GOT3 (cell line): Measurements from ENCODE around the gene FOXN1.

Source experiments
- DNase-seq: peaks from one replicate; lab custom pipeline; 2025; ENCODE audit warnings: mixed read lengths; lab: John Stamatoyannopoulos, UW

FOXN1 gene

DNA sequence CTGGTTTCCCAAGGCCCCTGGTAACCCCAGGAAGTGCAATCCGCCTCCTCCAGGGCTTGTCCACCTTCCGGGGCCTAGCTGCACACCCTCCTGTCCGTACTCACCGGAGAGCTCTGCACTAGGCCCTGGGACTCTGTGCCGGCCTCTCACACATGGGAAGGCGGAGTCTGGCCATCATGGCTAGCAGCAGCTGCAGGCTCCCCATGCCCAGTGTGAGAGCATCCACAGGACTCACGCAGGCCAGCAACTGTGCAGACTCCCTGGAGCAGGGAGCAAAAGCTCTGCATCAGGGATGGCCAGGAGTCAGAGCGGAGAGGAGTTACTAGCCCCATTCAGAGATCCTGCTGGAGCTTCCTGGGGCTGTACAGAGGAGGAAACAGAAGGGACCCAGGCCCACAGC, 20.2 kb downstream of the FOXN1 start:
- no peak for DNase-seq

DNA sequence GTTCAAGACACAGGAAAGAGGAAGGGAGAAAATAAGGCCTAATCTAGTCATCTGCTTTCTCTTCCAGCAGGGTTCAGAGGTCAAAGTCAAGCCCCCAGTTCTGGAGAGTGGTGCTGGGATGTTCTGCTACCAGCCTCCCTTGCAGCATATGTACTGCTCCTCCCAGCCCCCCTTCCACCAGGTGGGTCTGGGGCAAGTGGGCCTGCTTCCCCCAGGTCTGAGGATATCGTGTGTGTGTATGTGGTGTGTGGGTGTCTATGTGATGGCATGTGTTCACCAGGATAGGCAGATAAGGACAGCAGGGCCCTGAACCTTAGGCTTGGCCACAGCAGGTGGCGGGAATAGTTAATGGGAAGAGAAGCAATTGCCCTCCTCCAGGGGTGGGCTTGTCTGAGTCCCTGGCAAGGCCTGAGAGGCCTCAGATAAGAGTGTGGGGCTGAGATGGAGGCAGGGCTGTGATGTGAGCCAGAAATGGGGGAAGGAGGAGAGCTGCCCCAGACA, 21.1 kb downstream of the FOXN1 start:
- no peak for DNase-seq

DNA sequence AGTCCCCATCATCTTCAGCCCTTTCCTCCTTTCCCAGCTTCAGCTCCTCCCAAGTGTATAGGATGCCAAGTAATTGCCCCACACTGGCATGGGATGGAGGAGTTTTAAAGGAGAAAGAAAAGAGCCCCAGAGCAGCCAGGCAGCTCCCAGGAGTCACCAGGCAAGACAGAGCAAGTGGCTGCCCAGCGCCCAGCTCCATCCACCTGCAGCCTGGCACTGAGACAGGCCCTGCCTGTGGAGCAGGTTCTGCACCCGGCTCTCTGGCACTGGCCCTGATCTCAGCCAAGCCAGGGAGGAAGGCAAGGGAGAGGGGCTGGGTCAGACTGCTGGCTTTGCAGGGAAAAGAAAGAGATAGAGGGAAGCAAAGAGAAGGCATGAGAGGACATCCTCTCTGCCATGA, 21.7 kb downstream of the FOXN1 start:
- no peak for DNase-seq

DNA sequence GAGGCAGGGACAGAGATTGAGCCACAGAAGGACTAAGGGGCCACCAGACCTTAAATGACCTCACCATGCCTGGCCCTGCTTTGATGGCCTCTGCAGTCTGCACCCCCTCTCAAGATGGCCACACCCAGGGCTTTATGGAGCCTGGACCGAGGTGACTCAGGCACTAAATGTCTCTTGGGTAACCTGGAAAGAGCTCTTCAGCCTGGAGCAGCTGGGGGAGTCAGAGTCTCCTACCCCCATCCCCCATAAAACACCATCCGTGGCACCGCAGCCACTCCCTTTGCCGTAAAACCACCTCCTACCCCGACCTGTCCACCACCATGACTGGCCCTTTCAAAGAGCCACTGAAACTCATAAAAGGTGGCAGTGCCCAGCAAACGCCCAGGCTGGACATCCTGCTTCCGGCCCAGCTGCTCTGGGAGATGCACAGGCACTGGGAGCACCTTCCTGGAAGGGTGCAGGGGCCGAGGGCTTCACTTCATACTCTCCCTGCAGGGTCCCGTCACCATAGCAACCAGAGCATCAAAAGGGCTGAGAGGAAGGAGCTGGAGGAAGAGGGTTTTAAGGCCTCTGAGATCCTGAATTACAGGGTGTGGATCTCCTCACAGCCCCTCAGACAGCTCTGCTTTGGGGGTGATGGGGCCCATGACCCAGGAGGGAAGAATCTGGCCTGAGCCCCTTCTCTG, 22.3 kb downstream of the FOXN1 start:
- DNase-seq: no peak

DNA sequence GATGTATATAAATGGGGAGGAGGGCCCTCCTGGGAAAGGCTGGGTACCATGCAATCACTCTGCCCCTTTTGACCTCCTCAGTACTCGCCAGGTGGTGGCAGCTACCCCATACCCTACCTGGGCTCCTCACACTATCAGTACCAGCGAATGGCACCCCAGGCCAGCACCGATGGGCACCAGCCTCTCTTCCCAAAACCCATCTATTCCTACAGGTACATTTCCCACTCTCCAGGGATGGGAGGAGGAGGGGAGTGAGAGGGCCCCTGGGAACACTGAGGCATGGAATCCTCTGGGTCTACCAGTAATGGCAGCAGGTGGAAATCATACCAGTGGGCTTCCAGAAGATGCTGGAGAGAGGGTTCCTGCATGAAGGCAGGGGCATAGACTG, 22.9 kb downstream of the FOXN1 start:
- no peak for DNase-seq

DNA sequence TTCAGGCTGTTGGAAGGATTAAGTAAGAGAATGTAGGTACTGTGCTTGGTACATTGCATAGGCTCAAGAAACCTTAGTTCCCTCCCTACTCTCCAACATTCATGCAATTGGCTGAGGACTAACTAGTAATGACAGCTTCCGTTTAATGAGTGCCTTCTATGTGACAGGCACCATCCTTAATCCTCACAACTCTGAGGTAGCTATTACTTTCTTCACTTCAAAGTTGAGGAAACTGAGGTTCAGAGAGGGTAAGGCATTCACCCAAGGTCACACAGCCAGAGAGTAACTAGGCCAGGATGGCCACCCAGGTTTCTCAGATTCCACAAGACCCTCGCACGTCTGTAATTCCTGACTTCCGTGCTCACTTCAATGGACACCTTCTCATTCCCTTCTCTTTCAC, 24.1 kb downstream of the FOXN1 start:
- DNase-seq: no peak

DNA sequence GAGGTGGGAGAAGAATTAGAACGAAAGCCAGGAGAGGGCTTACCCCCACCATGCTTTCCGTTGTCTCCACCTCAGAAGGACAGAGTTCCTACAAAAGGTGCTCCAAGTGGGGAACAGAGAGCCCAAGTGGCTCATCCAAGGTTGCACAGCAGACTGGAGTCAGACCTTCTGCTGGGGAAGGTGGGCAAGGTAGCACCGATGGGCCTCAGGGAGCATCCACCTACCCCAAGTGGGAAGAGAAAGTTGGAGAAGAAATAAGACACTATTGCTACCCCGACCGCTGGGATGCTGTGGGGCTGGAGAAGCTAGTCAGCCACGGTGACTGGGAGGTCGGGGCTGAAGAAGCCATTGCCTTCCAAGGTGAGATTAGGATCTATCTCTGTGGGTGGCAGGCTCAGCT, 24.8 kb downstream of the FOXN1 start:
- DNase-seq: no peak

DNA sequence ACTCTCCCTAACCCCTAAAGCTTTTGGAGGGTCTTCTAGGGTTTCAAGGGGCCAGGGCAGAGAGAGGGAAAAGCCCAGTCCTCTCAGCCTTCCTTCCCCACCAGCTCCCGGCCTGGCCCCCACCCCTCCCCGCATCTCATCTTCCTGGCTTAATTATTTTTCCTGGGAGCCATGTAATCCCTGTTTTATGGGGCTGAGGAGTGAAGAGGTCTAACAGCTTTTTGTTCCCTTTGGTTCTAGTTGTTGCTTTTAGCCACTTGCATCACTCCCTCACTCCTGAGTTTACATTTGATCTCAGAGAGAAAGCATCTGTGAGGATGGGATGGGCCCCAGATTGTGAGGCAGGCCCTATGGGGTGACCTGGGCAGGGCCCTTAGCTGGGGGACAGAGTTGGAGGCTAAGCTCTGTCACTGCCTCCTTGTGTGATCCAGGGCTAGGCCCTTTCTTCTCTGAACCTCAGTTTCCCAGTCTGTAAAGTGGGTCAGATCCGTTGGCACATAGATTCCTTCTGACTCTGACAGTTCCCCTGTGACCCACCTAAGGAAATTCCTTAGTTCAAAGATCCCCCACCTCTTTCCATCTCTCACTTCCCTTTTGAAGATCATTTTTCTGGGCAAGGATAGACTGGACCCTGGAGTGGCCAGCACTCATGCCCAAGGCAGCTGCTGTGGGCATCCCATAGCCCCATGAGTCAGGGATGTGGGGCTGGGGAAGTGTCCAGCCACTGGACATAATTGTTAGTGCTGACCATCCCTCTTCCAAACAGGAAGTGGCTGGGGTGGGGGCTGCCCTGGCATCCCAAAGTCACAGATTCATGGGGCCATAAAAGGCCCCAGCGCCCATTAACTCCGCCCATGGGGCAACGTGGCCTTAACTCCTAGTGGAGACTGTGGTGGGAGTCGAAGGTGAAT, 26.2 kb downstream of the FOXN1 start:
- DNase-seq: no peak

DNA sequence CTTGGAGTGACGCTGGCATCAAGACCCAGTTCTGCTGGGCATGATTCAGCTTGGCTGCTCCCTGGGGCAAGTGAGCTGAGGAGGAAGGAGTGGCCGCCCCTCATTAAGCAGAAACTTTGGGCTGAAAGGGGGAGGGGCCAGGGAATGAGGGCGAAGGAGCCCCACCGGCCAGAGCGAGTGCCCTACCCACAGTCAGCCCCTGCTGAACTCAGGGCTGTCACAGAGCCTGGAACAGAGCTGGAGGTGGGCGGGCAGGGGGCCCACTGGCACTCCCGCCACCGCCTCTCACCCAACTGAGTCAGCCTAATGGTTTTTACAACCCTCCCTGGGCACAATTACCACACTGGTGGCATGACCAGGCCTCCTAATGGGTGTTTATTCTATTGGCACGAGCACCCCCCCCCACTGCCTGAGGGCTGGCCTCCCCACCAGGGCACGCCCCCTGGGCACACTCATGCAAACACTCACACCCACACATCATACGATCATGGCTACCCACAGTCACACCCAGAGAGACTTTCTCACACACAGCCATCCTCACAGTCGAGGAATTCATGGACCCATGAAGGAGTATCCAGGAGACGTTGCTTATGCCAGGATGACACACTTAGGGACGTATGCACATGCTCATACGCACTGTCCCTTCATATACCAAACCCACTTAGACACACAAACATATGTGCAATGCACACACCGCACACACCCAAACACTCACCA, 27.1 kb downstream of the FOXN1 start:
- DNase-seq: peak; percentile 79

DNA sequence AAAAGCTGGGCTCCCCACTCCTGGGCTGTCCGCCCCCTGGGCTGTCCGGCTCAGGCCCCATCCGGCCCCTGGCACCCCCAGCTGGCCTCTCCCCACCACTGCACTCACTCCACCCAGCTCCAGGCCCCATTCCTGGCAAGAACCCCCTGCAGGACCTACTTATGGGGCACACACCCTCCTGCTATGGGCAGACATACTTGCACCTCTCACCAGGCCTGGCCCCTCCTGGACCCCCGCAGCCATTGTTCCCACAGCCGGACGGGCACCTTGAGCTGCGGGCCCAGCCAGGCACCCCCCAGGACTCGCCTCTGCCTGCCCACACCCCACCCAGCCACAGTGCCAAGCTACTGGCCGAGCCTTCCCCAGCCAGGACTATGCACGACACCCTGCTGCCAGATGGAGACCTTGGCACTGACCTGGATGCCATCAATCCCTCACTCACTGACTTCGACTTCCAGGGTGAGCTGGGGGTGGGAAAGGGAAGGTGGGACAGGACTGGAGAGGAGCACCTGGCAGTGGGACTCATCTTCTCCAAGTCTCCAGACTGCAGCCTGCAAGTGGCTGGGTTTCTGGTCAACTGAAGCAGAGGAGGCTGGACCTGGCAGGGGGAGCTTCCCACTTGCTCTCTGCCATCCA, 28.7 kb downstream of the FOXN1 start:
- DNase-seq: no peak

DNA sequence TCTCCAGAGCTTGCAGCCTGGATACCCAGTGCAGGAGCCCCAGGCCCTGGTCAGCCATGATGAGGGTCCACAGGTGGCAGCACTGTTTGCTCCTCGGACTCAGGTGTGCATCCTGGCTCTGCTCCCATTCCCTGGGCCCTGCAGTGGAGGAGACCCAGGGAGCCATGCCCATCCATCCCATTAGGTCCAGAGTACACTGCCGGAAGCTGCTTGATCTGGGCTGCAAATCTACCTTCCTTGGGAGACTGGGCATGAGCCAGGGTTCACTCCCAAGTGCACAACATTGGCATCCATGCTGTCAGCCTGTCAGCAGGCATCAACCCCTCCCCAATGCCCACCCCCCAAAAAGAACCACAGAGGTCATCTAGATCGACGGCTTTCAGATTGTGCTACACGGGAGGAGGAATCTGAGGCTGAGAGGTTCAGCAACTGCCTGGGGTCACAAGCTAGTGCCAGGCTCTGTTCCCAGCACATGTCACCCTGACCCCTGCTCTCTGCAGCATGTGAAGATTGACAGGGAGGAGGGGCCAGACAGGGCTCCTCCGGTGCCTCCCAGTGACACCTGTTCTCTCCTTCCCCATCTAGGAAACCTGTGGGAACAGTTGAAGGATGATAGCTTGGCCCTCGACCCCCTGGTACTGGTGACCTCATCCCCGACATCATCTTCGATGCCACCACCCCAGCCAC, 30.5 kb downstream of the FOXN1 start:
- DNase-seq: no peak

DNA sequence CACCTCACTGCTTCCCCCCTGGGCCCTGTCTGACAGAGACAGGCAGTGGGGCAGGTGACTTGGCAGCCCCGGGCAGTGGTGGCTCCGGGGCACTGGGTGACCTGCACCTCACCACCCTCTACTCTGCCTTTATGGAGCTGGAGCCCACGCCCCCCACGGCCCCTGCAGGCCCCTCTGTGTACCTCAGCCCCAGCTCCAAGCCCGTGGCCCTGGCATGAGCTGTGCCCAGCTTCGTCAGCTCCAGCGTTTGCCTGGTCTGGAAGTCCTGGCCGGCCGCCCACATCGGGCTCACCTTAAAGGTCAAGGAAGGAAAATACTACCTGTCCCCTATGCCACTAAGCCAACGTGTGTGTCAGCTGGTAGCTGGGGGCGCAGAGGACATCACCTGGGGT, 31.1 kb downstream of the FOXN1 start:
- DNase-seq: no peak

DNA sequence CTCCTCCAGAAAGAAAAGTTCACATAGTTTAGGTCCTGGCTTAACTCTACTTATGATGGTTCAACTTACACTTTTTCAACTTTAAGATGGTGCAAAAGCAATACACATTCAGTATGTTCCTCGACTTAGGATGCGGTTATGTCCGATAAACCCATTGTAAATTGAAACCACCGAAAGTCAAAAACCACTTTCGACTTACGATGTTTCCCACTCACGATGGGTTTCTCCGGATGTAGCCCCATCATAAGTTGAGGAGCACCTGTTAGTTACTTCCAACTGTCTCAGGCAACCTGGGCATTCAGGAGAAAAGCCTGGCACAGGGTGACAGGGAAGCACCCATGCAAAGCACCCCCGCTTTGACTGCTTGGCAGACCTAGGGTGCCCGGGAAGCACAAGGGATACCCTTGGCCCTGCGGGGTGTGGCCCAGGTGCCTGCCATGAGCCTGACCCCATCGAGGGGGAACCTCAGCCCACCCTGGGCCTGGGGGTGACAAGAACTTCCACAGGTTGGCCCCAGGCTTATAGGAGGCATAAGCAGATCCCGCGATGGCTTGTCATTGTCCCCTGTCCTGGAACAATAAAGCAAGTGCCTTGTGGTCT, 32.2 kb downstream of the FOXN1 start:
- DNase-seq: no peak

DNA sequence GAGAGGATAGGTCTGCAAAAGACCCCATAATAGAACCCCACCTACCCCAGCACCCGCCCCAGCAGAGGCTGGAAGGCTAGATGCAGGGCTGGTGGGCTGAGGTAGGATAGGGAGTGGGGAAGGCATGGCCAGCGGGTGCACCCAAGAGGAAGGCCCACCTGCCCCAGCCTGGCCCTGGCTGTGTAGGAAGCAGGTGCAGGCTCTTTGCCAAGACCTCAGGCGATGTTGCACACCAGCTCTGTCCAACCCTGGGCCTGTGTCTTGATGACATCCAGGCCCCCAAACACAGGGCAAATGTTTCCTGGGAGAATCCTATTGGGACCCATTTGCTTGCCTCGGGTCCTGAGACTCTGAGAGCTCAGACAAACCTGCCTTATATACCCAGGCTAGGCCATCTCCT, 34.1 kb downstream of the FOXN1 start:
- no peak for DNase-seq

DNA sequence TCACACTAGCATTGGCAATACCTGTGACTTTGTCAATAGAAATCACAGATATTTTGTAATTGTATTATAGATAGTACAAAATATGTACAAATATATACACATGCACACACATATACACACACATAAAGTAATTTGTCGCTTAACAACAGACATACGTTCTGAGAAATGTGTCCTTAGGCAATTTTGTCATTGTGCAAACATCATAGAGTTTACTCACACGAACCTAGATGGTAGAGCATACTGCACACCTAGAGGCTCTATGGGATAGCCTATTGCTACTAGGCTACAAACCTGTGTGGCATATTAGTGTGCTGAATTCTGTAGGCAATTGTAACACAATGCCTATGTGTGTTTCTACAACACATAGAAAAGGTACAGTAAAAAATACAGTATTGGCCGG, 35.3 kb downstream of the FOXN1 start:
- DNase-seq: no peak

DNA sequence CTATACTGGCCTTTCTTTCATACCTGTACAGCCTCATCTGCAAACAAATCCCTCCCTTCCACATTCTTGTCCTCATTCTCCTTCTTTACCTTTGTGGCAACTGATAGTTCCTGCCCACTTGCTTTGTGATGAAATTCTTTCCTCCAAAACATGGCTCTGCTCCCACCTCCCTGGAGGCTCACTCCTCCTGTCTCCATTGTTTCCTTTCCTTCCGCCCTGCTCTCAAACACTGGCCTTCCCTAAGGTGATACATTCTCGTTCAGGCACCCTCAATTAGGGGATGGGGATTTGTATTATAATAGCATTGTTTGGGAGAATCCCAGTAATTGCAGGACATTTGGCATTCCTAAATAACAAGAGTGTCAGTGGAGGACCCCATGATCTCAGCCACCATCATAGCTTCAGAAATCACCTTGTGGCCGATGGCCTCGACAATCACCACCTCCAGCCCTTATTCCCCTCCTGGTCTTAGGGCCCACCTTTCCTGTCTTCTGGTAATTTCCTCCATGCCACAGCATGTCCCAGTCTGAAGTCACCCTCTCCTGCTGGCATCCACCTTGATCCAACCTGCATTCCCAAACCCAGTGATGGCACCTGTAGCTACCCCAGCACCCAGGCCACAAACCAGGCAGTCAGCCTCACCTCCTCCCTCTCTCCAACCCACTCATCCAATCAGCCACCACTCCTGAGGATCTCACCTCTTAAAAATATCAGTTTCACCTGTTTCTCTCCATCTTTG, 38.4 kb downstream of the FOXN1 start:
- no peak for DNase-seq

DNA sequence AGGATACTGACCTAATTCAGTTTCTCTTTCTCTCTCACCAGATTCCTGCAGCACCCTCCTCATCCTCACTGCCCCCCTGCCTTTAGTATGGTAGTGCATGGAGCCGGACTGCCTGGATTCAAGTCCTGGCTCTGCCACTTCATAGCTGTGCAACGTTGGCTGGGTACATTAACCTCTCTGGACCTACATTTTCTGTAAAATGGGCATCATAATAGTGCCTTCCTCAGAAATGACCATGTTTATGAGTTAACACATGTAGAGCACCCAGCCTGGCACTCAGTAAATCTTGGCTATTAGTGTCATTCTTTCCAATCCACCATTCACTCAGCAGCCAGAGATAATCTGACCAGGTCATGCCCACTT, 39.0 kb downstream of the FOXN1 start:
- DNase-seq: no peak

DNA sequence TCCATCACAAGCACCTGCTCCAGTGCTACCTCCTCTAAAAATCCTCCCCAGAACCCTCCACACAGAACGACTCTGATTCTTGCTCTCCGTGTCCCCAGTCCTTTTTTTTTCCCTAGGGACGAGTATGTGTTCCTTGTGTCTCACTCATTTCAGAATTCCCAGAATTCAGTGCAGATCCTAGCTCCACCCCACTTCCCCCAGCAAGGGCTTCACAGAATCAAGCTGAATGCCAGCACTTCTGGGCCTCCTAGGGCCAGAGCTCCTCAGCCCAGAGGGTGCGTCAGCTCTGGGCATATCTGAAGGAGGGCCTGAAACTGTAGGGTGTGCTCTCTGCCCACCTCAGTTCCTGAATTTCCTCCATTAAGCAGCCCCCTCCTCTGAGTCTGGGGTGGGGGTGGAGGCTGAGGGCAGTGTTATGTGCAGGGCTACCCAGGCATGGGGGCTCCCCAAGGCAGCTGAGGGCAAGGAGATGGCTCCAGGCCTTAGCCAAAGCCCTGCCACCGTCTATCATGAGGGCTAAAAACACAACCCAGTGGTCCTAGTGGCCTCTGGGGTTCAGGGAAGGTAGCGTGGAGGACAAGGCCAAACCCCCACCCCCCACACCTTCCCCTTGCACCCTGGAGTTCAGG, 39.8 kb downstream of the FOXN1 start:
- no peak for DNase-seq

DNA sequence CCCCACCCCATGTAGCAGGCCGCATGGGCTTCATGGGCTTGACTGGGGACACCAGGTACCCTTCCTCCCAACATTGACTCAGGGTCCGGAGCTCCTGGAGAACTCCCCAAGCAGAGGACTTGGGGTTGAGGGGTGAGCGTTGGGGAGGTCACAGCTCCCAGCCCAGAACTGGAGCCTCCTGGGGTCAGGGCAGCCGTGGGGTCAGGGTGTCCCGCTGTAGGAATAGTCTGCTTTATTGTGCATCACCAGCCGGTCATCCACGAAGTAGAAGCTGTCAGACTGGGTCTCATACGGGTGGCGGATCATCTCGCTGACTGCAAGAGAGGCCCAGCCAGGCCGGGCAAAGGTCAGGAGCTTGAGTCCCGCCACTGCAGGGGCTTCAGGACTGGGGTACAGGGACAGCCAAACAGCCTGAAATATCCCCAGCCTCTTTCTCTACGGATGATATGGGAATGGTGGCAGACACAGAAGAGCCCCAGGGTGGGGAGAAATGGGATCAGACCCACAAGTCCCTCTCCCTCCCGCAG, 41.0 kb downstream of the FOXN1 start:
- DNase-seq: no peak
